Measurements from ENCODE around the gene KCNIP1.
"Not testable (repeated sequence)": the region's sequence is repeated elsewhere in the genome, so short reads cannot be mapped to it uniquely, and the experiment has no call there.

The KCNIP1 gene

DNA sequence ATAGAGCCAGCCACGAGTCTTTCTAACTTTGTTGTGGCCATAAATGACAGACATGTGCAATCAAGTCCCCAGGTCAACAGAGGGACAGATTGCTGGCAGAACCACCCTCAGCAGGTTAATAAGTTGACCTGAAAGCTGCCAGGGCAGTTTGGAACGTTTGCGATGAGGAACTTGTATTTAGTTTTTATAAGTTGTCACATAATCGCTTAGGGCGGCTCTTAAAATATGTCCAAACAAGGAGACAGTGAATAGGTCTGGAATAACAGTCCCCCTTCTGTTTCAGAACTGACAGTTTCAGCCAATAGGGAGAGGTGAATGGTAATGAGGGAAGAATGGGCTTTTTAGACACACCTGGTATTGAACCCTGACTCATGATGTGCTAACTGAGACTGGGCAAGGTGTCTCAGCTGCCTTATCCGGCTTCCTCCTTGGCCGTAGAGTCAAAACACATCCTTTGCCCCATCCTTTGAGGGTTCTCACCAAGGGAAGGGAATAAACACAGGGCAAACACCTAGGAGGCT is 246.2 kb downstream of the KCNIP1 start:
- DNase-seq (ENCODE audit: low read depth in 2 of 2), result no peak

DNA sequence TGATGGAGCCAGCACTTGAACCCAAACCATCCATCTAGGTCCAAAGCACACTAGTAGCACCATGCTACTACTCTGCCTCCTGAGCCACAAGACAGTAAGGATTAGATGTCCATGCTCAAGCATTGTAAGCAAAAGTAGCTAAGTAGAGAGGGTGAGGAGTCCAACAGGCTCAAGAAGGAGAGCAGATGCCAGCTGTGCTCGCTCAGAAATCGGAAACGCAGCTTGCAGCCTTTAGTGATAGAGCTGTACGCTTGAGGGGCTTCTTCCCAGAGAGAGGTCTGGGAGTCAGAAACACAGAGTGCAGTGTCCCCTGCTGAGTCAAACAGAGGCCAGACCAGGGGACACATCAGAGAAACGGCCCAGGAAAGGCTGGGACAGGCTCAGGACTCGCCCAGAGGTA is 247.0 kb downstream of the KCNIP1 start:
- no peak for DNase-seq (ENCODE audit: low read depth in 2 of 2)

GRCh38 chr5:170751631-170752030 is 247.8 kb downstream of the KCNIP1 start:
- no peak for DNase-seq (ENCODE audit: low read depth in 2 of 2)

GRCh38 chr5:170752257-170753215 is 248.7 kb downstream of the KCNIP1 start:
- DNase-seq (ENCODE audit: low read depth in 2 of 2), result no peak

DNA sequence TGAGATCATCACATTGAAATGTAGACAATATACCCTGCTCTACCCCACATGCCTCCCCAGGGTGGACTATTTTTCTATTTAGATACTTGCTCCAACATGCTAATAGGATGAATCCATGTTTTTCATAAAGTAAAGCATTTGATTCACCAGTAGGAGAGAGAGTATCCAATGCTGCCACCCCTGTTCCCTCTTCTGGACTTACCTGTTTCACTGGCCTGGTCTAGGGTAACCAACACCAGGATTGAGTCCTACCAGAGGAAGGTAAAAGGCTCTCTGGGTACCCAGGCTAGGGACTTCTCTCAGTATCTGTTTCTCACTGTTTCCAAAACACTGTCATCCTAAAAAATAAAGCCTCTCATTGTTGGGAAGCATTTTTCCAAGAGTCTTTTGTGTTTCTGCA is 249.5 kb downstream of the KCNIP1 start:
- DNase-seq (ENCODE audit: low read depth in 2 of 2), result no peak

DNA sequence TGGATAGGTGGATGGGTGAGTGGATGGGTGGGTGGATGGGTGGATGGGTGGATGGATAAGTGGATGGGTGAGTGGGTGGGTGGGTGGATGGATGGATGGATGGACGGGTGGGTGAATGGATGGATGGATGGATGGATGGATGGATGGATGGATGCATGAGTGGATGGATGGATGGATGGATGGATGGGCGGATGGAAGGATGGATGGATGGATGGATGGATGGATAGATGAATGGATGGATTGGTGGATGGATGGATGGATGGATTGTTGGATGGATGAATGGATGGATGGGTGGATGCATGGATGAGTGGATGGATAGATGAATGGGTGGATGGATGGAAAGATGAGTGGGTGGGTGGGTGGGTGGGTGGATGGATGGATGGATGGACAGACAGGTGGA is 250.7 kb downstream of the KCNIP1 start:
- not testable (repeated sequence) for DNase-seq (ENCODE audit: low read depth in 2 of 2)

DNA sequence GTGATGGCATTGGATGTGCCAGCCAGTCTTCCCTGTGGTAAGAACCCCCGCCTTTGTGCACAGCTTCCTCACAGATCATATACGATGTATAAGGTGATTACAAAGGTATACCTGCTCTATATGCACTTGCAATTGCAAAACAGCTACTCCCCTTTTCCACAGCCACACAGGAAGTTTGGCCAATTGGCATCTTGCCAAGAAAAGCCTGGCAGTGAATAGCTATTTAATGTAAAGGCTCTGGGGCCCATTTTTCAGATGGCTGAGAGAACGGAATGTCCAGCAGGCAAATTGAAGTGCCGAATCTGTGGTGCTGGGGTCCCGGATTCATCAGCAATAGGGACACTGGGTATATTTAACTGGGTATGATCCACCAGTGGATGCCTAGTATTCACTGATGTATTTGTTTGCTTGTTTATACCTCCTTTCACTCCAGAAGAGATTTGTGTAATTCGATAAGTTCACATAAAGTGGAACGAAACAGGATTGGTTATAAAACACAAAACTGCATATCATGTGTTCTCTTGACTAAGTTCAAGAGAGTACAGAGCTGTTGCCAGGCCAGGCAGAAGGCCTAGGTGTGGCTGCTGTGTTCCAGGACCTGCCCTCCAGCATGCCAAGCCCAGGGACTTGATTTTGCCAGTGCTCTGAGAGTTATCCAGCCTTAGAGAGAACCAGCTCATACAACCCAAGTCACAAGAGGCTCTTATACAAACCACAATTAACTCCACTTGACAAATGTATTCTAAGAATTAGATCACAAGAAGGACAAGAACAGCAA is 252.0 kb downstream of the KCNIP1 start:
- no peak for DNase-seq (ENCODE audit: low read depth in 2 of 2)

GRCh38 chr5:170756691-170757090 is 252.9 kb downstream of the KCNIP1 start:
- DNase-seq (ENCODE audit: low read depth in 2 of 2), result no peak

GRCh38 chr5:170757182-170757601 is 253.4 kb downstream of the KCNIP1 start:
- DNase-seq (ENCODE audit: low read depth in 2 of 2), result no peak

GRCh38 chr5:170757669-170758068 is 253.8 kb downstream of the KCNIP1 start:
- DNase-seq (ENCODE audit: low read depth in 2 of 2), result no peak

GRCh38 chr5:170758481-170758880 is 254.7 kb downstream of the KCNIP1 start:
- DNase-seq (ENCODE audit: low read depth in 2 of 2), result no peak

- DNase-seq (ENCODE audit: low read depth in 2 of 2), result no peak
These were observed 256.3 kb downstream of the KCNIP1 start for GRCh38 chr5:170760113-170760512.

GRCh38 chr5:170761048-170761707 is 257.4 kb downstream of the KCNIP1 start:
- no peak for DNase-seq (ENCODE audit: low read depth in 2 of 2)

- DNase-seq (ENCODE audit: low read depth in 2 of 2), result no peak
These were observed 257.9 kb downstream of the KCNIP1 start for GRCh38 chr5:170761708-170762066.

DNA sequence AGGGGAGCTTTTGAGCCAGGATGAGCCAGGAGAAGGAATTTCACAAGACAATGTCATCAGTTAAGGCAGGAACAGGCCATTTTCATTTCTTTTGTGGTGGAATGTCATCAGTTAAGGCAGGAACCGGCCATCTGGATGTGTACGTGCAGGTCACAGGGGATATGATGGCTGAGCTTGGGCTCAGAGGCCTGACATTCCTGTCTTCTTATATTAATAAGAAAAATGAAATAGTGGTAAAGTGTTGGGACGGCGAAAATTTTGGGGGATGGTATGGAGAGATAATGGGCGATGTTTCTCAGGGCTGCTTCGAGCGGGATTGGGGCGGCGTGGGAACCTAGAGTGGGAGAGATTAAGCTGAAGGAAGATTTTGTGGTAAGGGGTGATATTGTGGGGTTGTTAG is 258.5 kb downstream of the KCNIP1 start:
- DNase-seq (ENCODE audit: low read depth in 2 of 2), result not testable (repeated sequence)

DNA sequence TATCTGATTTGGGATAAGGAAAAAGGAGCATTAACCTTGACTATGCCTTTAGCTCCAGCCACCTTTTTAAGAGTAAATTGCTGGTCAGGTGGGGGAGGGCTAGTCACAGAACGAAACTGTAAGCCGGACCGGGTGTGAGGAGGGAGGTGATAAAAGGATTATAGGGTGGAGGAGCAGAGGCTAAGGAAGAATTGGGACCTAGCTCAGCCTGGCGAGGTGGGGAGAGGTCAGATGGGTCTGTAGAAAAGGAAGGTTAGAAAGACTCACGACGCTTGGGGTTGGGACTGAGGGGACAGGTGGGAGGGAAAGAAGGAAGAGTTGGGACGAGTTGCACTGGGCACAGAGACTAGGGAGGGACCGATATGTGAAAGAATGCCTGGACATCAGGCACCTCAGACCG is 262.0 kb downstream of the KCNIP1 start:
- DNase-seq (ENCODE audit: low read depth in 2 of 2), result not testable (repeated sequence)

DNA sequence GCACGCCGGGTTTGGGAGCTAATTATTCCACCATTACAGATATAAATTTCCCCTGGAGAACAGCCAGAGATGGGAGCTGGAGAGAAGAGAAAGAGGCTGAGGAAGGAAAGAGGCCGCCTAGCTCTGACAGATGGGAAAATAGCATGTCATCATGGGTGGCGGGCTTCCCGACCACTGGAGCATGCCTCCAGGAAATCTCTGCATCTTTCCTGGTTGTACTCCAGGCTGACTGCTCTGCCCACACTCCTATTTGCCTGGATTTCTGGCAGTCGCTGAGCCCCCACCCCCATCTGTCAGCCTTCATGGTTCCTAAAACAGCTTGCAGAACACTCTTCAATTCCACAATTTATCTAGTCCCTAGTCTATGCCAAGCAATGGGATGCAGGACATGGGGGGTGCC is 265.4 kb downstream of the KCNIP1 start:
- no peak for DNase-seq (ENCODE audit: low read depth in 2 of 2)

DNA sequence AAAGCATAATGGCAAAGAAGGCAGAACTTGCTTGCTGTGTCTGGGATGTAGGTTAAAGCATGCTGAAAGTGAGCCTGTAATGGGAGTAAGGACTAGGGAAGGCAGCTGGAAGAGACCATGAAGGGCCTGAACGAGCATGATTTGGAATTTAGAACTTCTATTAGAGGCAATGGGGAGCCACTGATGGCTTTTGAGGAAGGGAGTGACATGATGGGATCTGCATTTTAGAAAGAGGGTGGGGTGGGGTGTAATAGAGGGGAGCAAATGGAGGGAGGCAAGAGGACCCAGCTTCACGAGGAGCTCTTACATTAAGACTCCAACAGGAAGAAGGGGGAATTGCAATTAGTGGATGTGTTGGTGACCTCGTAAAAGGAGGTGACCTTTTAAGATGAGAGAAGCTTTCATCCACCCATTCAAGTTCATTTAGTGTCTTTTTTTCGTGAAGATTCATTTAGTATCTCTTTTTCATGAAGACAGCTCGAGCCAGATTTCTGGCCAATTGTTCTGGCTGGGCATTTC is 266.1 kb downstream of the KCNIP1 start:
- no peak for DNase-seq (ENCODE audit: low read depth in 2 of 2)

DNA sequence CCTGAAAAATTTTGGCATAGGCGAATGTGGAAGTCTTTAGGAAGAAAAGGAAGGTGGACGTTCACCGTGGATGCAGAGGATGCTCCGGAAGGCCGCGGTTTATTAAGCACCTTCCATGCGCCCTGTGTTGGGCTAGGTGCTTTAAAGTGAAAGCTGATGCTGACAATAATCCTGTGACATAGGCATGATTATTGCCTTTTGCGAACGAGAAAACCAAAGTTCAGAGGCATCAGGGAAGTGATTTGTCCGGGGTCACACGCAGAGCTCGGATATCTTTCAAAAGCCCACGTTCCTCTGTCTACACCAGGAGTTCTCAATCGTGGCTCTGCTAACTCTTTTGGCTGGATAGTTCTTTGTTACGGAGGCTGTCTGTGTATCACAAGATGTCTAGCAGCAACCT is 267.7 kb downstream of the KCNIP1 start:
- DNase-seq (ENCODE audit: low read depth in 2 of 2), result no peak

DNA sequence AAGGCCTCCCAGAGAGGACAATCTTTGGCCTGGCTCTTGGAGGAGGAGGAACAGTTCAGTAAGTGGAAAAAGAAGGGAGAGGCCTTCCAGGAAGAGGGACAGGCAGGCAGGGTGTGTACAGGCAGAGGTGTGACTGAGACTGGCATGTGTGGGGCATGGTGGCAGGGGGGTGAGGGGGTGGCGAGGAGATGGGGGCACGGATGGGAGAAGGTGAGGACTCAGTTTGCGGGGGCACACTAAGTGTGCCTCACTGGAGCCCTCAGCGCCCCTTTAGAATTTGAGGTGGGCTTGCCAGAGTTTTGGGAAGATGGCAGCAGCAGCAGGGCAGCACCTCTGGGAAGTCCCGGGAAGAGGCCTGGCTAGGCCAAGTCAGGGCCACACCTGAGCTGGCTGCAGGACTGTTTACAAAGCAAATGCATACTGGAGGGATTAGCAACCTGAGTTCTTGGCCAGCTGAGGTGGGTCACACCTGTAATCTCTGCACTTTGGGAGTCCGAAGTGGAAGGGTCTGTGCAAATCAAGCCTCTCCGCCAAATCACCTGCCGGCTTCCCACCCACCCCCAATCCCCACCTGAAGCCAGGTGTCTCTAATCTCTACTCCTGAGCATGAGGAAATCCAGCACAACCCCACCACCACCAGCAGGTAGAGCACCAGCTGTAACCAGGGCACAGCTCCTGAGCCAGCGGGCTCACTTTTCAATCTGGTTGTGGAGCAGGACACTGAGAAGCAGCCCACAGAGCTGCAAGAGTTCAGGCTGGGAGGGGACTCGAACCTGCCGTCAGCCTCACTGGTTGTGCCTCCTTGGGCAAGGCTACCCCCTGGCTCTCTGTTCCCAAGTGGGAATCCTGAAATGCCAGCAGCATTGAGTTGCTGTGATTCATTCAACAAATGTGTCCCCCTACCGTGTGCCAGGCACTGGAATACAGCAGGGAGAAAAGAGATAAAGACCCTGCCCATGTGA is 269.5 kb downstream of the KCNIP1 start:
- DNase-seq (ENCODE audit: low read depth in 2 of 2), result no peak

- no peak for DNase-seq (ENCODE audit: low read depth in 2 of 2)
These were observed 271.0 kb downstream of the KCNIP1 start for GRCh38 chr5:170774831-170775230.
